Measurements from ENCODE around the gene YY1. TPM values are rescaled to one million over a fixed set of nuclear protein-coding genes. Genes with fewer than 3 reads are reported as not detected.
A peak's percentile ranks its signal among the peaks of the same experiment; 100 is the strongest.

Gene YY1
- total and polyA plus RNA-seq, 9 of the 15 experiments (the other 6 are each of a cell fraction or from before 2014, with no cell fraction given) = 20.8 to 74.2 (median 46.7) TPM

GRCh38 chr14:100246809-100247428 lies 8.0 kb downstream of the YY1 start (continued):
- TF ChIP-seq ZNF184 (CRISPR knock-in tag; IDR thresholded peaks at IDR 0.05) (no peak), ESRRA (IDR thresholded peaks at IDR 0.05; ENCODE audit: borderline replicate concordance, low read depth) (0 out of 2 replicates have a peak, but pooled peaks have one; percentile 14), STAT6 (CRISPR knock-in tag; IDR thresholded peaks at IDR 0.05) (no peak), CTCF (IDR thresholded peaks at IDR 0.05 in 2 of 3, conservative IDR thresholded peaks at IDR 0.05 in 1 of 3; ENCODE audit: insufficient read depth in 2 of 3, low read depth in 1 of 3, low read length in 3 of 3) (peak; percentile 46 to 68 (median 48); a peak in 5 of 6 replicates), HNRNPH1 (optimal IDR thresholded peaks at IDR 0.05; ENCODE audit: low read depth, low read length) (no peak), KLF6 (CRISPR knock-in tag; IDR thresholded peaks at IDR 0.05; ENCODE audit: borderline replicate concordance) (no peak), NR2C2 (CRISPR knock-in tag; IDR thresholded peaks at IDR 0.05) (no peak), NR2C2 (tag; IDR thresholded peaks at IDR 0.05) (0 out of 2 replicates have a peak, but pooled peaks have one; percentile 24), MTA1 (IDR thresholded peaks at IDR 0.05; ENCODE audit: borderline replicate concordance) (no peak), ZNF134 (CRISPR knock-in tag; conservative IDR thresholded peaks at IDR 0.05) (no peak), ZNF318 (IDR thresholded peaks at IDR 0.05; ENCODE audit: borderline replicate concordance in 1 of 2, low read depth in 1 of 2) (no peak), TCF3 (CRISPR knock-in tag; IDR thresholded peaks at IDR 0.05) (no peak), ZNF75A (CRISPR knock-in tag; IDR thresholded peaks at IDR 0.05) (no peak)
